ENCODE measurements around the gene GSN.

The GSN gene

GRCh38 chr9:121252104-121252851 is 15.7 kb upstream of the GSN start:
- no peak overlapping the region for H3K4me3 ChIP-seq (ENCODE audit: low read depth, low read length)
- no peak for TF ChIP-seq CTCF (IDR thresholded peaks at IDR 0.05; ENCODE audit: insufficient read depth, low read length, missing control alignments)
- ChIA-PET POLR2A (no interaction called here), CTCF (interaction anchor here (1.3 to 1.8 kb wide), 3 partner anchors 26 to 39 kb away, joined by 3 to 9 read pairs (median 5); no protein-coding TSS in a partner anchor)
- DNase-seq (ENCODE audit: low read depth, low spot score): no peak

- ChIA-PET POLR2A (no interaction called here), CTCF (interaction anchor here (1.3 to 1.8 kb wide), 3 partner anchors 26 to 40 kb away, joined by 3 to 9 read pairs (median 5); no protein-coding TSS in a partner anchor)
- TF ChIP-seq CTCF (IDR thresholded peaks at IDR 0.05; ENCODE audit: insufficient read depth, low read length, missing control alignments): no peak
- no peak overlapping the region for H3K4me3 ChIP-seq (ENCODE audit: low read depth, low read length)
- no peak for DNase-seq (ENCODE audit: low read depth, low spot score)
Observed at GRCh38 chr9:121253162-121253561, 14.8 kb upstream of the GSN start.

DNA sequence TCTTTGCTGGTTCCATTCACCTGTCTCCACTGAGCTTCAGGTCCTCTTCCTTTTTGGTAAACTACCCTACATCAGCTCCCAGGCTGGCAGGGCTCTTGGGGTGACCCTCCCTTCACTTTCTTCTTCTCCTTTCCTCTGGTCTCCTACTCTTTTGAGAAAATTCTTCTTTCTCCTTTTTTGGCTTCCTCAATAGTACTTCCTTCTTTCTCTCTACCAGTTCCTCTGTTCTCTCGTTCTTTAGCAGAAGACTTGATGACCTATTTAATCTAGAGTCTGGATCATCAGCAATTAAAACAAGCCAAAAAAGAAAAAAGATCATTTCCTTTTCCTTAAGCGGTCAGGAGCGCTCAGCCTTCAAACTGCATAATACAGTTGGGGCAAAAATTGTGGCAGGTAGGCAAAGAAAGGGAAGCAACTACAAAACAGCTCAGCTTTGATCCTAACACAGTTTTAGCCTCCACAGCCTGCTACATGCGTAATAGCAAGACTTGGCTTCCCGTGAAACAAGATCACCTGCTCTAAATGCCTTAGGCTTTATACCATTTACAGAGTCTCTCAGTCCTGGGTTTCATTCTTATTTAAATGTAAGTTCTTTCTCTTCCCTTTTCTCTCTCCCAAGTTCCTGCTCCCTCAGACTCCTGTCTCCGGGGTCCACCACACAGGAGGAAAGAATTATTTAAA is 14.0 kb upstream of the GSN start:
- TF ChIP-seq CTCF (IDR thresholded peaks at IDR 0.05; ENCODE audit: insufficient read depth, low read length, missing control alignments): no peak
- no peak overlapping the region for H3K4me3 ChIP-seq (ENCODE audit: low read depth, low read length)
- DNase-seq (ENCODE audit: low read depth, low spot score): no peak
- ChIA-PET POLR2A (no interaction called here), CTCF (interaction anchor here (1.8 kb wide), 1 partner anchor 41 kb away, joined by 9 read pairs; no protein-coding TSS in a partner anchor)

DNA sequence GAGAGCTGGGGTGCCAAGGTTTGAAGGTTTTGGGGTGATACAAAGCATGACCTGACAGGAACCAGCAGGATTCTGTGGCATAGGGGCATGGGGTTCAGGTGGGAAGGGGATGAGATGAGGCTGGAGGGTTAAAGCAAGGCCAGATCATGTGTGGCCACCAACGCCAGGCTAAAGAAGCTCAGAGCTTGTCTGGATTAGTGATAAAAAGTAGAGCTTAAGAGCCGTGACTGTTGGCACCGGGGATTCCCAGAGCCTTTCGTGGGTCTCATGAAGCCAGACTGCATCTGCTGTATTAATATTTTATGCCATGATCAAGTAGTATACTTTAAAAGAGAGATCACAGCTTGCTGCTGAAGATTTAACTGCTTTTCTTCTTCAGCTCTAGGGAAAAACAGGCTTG is 8.5 kb upstream of the GSN start:
- DNase-seq (ENCODE audit: low read depth, low spot score): no peak
- H3K4me3 ChIP-seq (ENCODE audit: low read depth, low read length): no peak overlapping the region
- ChIA-PET POLR2A (interaction anchor here (0.9 to 2.5 kb wide), 2 partner anchors 9 to 12 kb away, joined by 3 to 15 read pairs; partner anchors contain the start of gene GSN), CTCF (interaction anchor here (0.9 to 4.4 kb wide), 8 partner anchors 9 to 58 kb away, joined by 3 to 22 read pairs (median 4); partner anchors contain the start of genes GSN and RAB14)
- no peak for TF ChIP-seq CTCF (IDR thresholded peaks at IDR 0.05; ENCODE audit: insufficient read depth, low read length, missing control alignments)

DNA sequence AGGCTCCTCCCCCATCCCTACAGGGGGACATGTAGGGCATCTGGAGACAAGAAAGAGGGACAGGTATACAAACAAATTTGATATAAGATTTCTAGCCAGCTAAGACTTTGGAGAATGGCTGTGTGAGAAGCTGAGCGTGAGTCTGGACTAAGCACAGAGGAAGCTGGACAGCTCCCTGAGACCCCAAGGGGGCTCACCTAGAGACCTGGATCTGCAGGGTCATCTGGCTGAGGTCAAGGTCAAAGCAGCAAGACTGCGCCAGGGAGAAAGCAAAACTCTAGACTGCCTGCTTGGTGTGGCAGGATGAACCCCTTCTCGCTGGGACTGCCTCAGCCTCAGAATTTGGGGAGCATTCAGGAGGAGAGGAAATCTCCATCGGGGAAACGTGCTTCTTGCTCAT is 8.0 kb upstream of the GSN start:
- H3K4me3 ChIP-seq (ENCODE audit: low read depth, low read length): no peak overlapping the region
- no peak for TF ChIP-seq CTCF (IDR thresholded peaks at IDR 0.05; ENCODE audit: insufficient read depth, low read length, missing control alignments)
- ChIA-PET CTCF (interaction anchor here (0.9 to 4.4 kb wide), 9 partner anchors 9 to 58 kb away, joined by 3 to 22 read pairs (median 3); partner anchors contain the start of genes GSN and RAB14), POLR2A (interaction anchor here (0.9 to 2.5 kb wide), 3 partner anchors 9 to 13 kb away, joined by 3 to 15 read pairs (median 4); partner anchors contain the start of gene GSN)
- no peak for DNase-seq (ENCODE audit: low read depth, low spot score)
